GM12874 (cell line): ENCODE measurements around the gene MAML1.

Experiments used
- TF ChIP-seq, protein P1 (sequence below): IDR thresholded peaks from 2 replicates; pipeline ENCODE4 v1.5.1; 2011; ENCODE audit warnings: low read depth, mild to moderate bottlenecking, control low read depth, low read length, moderate library complexity; ENCODE audit not compliant: insufficient read depth

The MAML1 gene

DNA sequence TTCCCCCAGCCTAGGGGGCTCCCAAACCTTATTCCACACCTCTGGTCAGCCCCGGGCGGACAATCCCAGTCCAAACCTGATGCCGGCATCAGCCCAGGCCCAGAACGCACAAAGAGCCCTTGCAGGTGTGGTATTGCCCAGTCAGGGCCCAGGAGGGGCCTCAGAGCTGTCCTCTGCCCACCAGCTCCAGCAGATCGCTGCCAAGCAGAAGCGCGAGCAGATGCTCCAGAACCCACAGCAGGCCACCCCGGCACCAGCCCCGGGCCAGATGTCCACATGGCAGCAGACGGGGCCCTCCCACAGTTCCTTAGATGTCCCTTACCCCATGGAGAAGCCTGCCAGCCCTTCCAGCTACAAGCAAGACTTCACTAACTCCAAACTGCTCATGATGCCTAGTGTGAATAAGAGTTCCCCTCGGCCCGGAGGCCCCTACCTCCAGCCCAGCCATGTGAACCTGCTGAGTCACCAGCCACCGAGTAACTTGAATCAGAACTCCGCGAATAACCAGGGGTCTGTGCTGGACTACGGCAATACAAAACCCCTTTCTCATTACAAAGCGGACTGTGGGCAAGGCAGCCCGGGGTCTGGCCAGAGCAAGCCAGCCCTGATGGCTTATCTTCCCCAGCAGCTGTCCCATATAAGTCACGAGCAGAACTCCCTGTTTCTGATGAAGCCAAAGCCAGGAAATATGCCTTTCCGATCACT, 33.6 kb downstream of the MAML1 start:
- TF ChIP-seq, protein P1, sequence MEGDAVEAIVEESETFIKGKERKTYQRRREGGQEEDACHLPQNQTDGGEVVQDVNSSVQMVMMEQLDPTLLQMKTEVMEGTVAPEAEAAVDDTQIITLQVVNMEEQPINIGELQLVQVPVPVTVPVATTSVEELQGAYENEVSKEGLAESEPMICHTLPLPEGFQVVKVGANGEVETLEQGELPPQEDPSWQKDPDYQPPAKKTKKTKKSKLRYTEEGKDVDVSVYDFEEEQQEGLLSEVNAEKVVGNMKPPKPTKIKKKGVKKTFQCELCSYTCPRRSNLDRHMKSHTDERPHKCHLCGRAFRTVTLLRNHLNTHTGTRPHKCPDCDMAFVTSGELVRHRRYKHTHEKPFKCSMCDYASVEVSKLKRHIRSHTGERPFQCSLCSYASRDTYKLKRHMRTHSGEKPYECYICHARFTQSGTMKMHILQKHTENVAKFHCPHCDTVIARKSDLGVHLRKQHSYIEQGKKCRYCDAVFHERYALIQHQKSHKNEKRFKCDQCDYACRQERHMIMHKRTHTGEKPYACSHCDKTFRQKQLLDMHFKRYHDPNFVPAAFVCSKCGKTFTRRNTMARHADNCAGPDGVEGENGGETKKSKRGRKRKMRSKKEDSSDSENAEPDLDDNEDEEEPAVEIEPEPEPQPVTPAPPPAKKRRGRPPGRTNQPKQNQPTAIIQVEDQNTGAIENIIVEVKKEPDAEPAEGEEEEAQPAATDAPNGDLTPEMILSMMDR, result no peak

DNA sequence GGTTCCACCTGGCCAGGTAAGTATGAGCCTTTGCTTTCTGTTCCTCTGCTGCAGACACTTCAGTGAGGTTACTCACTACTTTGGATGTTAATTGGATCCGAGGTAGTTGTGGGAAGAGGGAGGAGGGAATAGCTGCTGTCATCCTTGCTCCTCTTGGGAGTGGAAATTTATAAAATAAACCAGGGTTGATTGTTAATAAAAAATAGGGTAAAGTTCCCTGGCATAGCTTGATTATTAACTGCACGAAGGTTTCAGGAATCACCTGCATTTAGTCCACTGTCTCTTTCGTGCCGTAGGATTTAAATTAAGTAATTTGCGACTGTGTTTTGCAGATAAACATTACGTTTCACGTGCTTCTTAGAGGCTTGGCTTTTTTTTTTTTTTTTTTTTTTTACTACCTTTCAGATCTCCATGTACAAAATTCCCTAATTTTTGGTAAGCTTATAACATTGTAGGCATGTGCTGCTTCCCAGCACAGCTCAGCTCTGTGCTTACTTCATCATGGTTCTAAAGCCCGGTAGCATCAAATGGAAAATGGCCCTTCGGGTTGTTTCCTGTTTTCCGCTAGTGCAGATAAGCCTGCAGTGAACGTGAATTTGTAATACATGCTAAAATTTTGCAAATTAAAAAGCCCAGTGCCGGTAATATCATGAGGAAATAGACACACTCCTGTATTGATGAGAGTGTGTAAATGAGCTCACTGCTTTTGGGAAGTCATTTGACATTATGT, 34.3 kb downstream of the MAML1 start:
- TF ChIP-seq, protein P1, result no peak

DNA sequence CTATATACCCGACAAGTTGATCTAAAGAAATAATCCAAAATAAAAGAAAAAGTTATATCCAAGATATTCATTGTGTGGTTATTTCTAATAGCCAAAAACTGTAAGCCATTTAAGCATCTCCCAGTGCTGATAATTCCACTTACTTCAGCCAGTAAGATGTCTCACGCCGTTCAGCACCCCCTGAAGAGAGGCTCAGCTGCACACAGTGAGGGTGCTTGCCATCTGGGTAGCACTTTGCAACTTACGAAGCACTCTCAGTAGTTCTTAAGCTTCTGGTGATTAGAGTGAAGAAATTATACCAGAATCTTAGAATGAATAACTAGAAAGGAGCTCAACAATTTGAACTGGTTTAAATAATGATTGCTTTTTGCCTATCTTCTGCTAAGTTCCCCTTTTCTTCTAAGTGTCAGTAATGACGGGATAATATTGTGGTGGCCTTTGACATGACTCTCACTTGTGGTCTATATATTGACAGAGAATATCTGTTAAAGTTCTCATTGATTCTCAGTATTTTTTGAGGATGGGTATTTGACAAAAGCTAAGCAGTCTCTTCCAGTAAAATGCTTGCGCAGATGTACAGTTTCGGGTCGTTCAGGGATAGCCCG, 35.0 kb downstream of the MAML1 start:
- TF ChIP-seq, protein P1, result no peak

DNA sequence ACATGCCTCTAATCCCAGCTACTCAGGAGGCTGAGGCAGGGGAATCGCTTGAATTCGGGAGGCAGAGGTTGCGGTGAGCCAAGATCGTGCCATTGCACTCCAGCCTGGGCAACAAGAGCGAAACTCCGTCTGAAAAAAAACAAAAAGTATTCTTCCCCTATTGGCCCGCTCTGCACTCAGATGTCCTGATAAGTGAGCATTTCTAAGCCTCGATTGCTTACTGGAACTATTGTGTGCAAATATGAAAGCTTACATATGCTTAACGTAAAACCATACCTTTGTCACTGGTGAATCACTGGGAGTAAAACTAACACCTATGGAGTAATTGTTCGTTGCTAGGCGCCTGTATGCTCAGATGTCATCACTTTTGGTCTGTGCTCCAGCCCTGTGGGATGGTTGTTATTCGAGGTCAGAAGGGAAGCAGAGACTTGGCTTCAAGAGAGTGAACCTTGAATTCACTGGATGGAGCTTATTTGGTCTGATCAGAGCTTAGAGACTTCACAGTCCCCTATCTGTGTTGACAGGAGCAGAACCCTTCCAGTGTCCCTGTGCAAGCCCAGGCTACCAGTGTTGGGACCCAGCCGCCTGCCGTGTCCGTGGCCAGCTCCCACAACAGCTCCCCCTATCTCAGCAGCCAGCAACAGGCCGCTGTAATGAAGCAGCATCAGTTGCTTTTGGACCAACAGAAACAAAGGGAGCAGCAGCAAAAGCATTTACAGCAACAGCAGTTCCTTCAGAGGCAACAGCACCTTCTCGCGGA, 35.9 kb downstream of the MAML1 start:
- TF ChIP-seq, protein P1, result no peak

DNA sequence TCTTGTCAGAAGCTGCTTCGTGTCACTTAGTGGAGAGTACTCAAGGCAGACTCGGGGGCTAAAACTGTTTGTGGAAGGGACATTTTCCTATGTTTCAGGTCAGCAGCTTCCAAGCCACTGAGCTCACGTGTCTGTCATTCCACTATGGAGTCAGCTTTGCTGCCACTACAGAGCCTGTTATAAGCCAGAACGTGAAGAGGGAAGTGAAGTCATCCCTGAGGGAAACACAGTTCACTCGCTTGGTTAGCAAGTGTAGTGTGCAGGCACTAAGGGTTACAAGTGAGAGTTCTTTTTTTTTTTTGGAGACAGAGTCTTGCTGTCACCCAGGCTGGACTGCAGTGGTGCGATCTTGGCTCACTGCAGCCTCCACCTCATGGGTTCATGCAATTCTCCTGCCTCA, 36.6 kb downstream of the MAML1 start:
- TF ChIP-seq, protein P1, result no peak

DNA sequence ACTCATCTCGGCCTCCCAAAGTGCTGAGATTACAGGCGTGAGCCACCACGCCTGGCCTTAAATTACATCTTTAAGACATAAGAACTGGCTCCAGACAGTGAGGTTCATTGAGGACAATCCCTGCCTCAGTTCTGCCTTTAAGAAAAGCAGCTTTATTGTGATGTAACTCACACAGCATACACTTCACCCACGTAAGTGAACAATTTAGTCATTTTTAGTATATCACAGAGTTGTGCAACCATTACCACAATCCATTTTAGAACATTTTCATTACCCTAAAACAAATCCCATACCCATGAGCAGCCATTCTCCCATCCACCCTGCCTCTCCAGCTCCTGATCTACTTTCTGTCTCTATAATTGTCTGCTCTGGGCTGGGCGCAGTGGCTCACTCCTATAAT, 37.2 kb downstream of the MAML1 start:
- TF ChIP-seq, protein P1, result no peak
